SK-N-MC (cell line): ENCODE data around the gene GOLGA7B.
A peak's percentile ranks its signal among the peaks of the same experiment; 100 is the strongest.

ENCODE experiments used
- DNase-seq: peaks from one replicate; pipeline ENCODE4 v3.0.0-alpha.2; 2011; ENCODE audit warnings: low read depth, low spot score
- H3K27ac ChIP-seq: fragments of 200-600 bp; sonication (generic); 2 replicates; pipeline ENCODE4 v1.5.1; 2016; ENCODE audit warnings: mixed run types
- H3K36me3 ChIP-seq: fragments of 200-600 bp; sonication (generic); 2 replicates; pipeline ENCODE4 v1.6.1; 2017; ENCODE audit warnings: antibody characterized with exemption, low read length, mixed read lengths; ENCODE audit not compliant: insufficient read depth
- H3K4me3 ChIP-seq: fragments of 200-600 bp; sonication (generic); 2 replicates; pipeline ENCODE4 v1.5.1; 2016
- H3K9ac ChIP-seq: fragments of 200-600 bp; sonication (generic); 2 replicates; pipeline ENCODE4 v1.8.0; 2017; ENCODE audit warnings: mixed run types, mixed read lengths; ENCODE audit not compliant: insufficient read length
- H3K9me3 ChIP-seq: fragments of 200-600 bp; sonication (generic); 2 replicates; pipeline ENCODE4 v1.6.1; 2017; ENCODE audit warnings: low read depth, mild to moderate bottlenecking, antibody characterized with exemption, low read length, moderate library complexity, mixed read lengths
- EZH2 ChIP-seq: fragments of 200-600 bp; sonication (generic); IDR thresholded peaks from one replicate; pipeline ENCODE4 v1.6.1; 2017; ENCODE audit warnings: antibody characterized with exemption
- FOXP2 ChIP-seq: optimal IDR thresholded peaks from 2 replicates; pipeline ENCODE3; 2011; ENCODE audit warnings: mild to moderate bottlenecking, moderate library complexity; ENCODE audit not compliant: insufficient read depth; ENCODE audit errors: extremely low read length, control extremely low read depth
- POLR2AphosphoS5 ChIP-seq: IDR thresholded peaks from 2 replicates; pipeline ENCODE4 v1.6.1; 2012; ENCODE audit warnings: mild to moderate bottlenecking, low read depth, low read length, borderline replicate concordance

GOLGA7B gene

DNA sequence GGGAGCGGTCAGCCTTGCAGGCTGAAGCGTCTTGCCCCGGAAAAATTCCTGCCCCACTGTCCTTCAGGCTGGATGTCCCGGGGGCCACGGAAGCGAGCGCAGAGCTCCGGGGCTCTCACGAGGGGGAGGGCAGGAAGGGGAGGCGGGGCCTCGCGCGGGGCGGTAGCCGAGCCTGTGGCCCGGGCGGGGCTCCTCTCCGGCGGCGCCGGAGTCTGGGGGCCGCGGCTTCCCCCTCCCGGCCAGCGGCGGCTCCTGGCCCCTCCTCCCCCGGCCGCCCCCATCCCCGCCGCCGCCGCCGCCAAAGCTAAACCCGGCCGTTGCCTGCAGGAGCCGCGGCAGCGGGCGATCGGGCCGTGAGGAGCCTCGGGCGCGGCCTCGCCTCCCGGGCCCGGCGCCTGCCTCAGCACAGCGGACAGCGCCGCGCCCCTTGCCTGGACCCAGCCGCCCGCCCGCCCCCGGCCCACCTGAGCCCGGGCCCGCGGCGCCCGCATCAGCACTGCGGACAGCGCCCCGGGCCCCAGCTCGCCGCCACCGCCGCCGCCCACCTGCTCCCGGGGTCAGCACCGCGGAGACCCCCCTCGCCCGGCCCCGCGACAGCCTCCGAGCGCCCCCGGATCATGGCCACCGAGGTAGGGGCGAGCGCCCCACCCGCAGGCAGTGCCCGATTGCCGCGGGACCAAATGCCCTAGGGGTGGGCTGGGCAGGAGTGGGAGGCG, at the start of gene GOLGA7B:
Gene GOLGA7B (plus strand): TSS at position 157 of the 716 bp plus-strand sequence. CDS start 461 bp downstream, at position 618.
- TF ChIP-seq FOXP2 (no peak), EZH2 (no peak), POLR2AphosphoS5 (no peak)
- no peaks in the 10 kb centered on the region for H3K36me3 ChIP-seq
- DNase-seq, result no peak
- peak within 1 kb of the TSS; percentile 55; the same call in 1 of the 2 replicates for H3K4me3 ChIP-seq
- no peak within 1 kb of the TSS for H3K27ac ChIP-seq
- H3K9me3 ChIP-seq, result no peaks in the 10 kb centered on the region
- no peak within 1 kb of the TSS for H3K9ac ChIP-seq

DNA sequence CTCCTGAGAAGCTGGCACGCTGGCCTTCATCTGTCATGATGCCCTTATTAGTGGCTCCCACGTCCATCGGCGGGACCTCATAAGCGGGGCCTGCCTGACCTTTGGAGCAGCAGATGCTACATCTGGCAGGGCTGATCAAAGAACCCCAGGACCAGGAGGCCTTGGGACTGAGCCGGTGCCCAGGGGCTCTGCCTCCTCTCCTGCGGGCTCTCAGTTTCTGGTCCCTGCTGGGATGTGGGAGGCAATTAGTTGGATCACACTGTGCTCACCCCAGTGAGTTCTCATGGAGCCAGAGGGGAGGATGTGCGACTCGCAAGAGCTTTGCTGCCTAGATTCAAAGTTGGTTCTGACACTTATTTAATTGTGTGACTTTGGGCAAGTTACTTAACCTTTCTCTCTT, 49.2 kb upstream of the GOLGA7B start:
- H3K9me3 ChIP-seq, result no peaks in the 10 kb centered on the region
- no peaks in the 10 kb centered on the region for H3K36me3 ChIP-seq
- no peak overlapping the region for H3K27ac ChIP-seq
- no peak for TF ChIP-seq FOXP2
- TF ChIP-seq POLR2AphosphoS5, result no peak
- no peak for TF ChIP-seq EZH2
- H3K9ac ChIP-seq, result no peak overlapping the region
- DNase-seq, result no peak
- H3K4me3 ChIP-seq, result no peak overlapping the region

DNA sequence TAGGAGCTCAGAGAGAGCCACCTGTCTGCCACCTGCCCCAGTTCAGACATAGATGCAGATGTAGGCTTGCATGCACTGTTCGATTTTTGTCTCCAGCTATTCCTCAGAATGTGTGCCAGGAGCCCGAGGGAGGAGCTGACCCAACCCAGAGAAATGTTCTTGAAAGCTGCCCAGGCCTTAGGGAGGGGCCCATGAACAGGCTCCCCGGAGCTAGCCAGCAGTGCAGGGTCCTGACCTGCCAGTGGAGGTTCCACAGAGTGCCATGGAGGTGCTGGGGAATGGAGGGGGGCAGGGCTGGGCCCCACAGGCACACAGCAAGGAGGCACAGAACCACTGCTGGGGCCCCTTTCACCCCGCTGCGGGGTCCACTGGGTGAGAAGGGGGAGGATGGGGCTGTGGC, 48.2 kb upstream of the GOLGA7B start:
- no peaks in the 10 kb centered on the region for H3K9me3 ChIP-seq
- no peak overlapping the region for H3K27ac ChIP-seq

DNA sequence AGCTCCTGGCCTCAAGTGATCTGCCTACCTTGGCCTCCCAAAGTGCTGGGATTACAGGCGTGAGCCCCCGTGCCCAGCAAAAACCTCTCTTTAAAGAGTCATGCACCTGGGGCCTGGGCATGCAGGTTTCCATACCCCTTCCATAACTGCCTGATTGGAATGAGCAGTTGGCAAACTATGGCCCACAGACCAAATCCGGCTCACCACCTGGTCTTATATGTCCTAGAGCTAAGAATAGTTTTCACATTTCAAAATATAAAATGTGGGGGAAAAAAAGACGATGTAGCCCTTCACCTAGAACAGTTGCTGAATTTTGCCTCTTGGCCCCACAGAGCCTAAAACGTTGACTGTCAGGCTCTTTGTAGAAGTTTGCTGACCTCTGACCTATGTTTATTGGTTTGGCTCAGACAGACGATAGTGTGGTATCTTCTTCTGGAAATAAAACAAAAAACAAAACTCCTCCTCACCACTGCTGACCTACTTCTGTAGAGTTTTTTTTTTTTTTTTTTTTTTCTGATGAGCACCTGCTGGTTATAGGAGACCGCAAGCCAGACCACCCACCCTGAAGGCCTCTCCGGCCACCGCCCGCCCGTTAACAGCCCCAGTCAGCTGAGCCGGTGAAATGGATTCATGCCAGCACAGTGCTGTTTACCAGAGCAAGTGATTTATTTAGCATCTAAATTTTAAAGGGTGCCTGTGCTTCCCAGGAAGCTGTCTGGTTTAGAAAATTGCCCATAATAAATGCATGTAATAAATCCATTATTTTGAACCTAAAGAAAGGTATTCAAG, 44.4 kb upstream of the GOLGA7B start:
- no peak overlapping the region for H3K27ac ChIP-seq
- no peaks in the 10 kb centered on the region for H3K36me3 ChIP-seq
- H3K9me3 ChIP-seq, result no peaks in the 10 kb centered on the region
- no peak overlapping the region for H3K4me3 ChIP-seq
- TF ChIP-seq EZH2 (no peak), POLR2AphosphoS5 (no peak), FOXP2 (no peak)
- no peak for DNase-seq
- no peak overlapping the region for H3K9ac ChIP-seq

More for the DNA sequence above, 48.2 kb upstream of the GOLGA7B start:
- H3K9ac ChIP-seq, result no peak overlapping the region
- DNase-seq, result no peak
- no peaks in the 10 kb centered on the region for H3K36me3 ChIP-seq
- H3K4me3 ChIP-seq, result no peak overlapping the region
- TF ChIP-seq EZH2, result no peak
- TF ChIP-seq POLR2AphosphoS5, result no peak
- TF ChIP-seq FOXP2, result no peak

DNA sequence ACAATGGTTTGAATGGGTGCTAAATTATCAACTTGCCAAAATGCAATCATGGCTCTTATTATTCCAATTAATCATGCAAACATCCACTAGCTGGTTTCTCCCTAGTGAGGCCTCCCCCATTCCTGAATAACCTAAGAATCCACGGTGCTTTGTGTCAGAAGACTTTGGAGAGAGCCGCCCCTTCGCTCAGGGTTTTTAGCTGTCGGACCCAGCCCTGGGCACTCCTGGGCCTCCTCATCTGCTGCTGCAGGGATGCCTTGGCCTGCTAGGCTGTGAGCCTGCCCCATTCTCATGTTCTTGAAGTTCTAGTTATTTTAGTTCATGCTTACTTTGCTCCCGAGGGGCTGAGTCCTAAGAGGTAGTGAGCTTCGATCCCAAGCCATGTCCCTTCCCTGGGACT, 43.7 kb upstream of the GOLGA7B start:
- no peak overlapping the region for H3K27ac ChIP-seq
- DNase-seq, result no peak
- no peaks in the 10 kb centered on the region for H3K36me3 ChIP-seq
- no peak overlapping the region for H3K4me3 ChIP-seq
- H3K9me3 ChIP-seq, result no peaks in the 10 kb centered on the region
- TF ChIP-seq EZH2 (no peak), FOXP2 (no peak), POLR2AphosphoS5 (no peak)
- H3K9ac ChIP-seq, result no peak overlapping the region

DNA sequence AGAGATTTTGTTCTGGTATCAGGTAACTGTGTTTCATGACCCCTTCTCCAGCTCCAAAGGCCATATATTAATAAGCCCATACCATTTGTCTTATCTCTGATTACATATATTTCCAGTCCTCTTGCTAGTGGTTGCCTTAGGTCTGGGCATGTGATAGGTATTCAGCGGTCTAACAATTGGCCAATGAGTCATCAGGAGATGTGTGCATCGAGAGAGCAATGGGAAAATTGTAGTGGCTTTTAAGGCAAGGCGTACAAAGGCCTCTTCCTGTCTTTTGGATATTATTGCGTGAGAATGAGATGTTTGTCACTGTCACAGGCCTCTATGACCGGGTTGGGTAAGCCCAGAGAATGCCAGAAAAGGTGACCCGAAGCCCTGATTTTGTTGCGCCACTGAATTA, 39.2 kb upstream of the GOLGA7B start:
- H3K27ac ChIP-seq, result no peak overlapping the region

DNA sequence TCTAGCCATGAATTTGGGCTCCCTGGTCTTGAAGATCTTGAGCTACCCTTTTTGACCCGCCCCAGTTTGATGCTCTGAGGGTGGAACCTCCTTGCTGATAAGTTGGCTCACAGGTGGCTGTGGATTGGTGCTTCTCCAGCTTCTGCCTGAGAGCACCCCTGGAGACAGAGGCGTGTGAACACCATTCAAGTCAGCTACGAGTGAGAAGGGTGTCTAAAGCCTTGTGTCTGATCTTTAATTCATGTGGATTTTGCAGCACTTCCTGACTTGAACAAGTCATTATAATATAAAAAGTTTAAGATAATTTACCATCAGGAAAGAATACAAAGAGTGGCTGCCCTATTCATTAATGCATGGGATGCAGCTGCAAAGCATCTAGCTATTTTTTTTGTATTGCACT, 37.7 kb upstream of the GOLGA7B start:
- Histone ChIP-seq H3K9ac (no peak overlapping the region), H3K36me3 (no peaks in the 10 kb centered on the region), H3K9me3 (no peaks in the 10 kb centered on the region), H3K4me3 (no peak overlapping the region), H3K27ac (no peak overlapping the region)
- TF ChIP-seq POLR2AphosphoS5 (no peak), FOXP2 (no peak), EZH2 (no peak)
- no peak for DNase-seq

More for the DNA sequence above, 39.2 kb upstream of the GOLGA7B start:
- Histone ChIP-seq H3K4me3 (no peak overlapping the region), H3K9me3 (no peaks in the 10 kb centered on the region), H3K9ac (no peak overlapping the region), H3K36me3 (no peaks in the 10 kb centered on the region)
- no peak for TF ChIP-seq FOXP2
- no peak for TF ChIP-seq POLR2AphosphoS5
- TF ChIP-seq EZH2, result no peak
- DNase-seq, result no peak

DNA sequence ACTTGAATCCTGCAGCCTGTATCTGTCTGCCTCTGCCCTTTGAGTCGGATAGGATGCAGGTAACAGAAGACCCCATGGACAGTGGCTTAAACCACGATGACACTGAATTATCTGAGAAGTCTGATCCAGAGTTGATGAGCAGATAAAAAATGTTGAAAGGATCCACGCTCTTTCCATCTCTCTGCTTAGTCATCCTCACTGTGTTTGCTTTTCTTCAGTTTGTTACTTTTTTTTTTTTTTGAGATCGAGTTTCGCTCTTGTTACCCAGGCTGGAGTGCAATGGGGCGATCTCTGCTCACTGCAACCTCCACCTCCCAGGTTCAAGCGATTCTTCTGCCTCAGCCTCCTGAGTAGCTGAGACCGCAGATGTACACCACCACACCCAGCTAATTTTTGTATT, 36.9 kb upstream of the GOLGA7B start:
- H3K27ac ChIP-seq, result no peak overlapping the region
- H3K9me3 ChIP-seq, result no peaks in the 10 kb centered on the region
- no peak for TF ChIP-seq POLR2AphosphoS5
- TF ChIP-seq FOXP2, result no peak
- no peak for TF ChIP-seq EZH2
- H3K4me3 ChIP-seq, result no peak overlapping the region
- no peaks in the 10 kb centered on the region for H3K36me3 ChIP-seq
- H3K9ac ChIP-seq, result no peak overlapping the region
- DNase-seq, result no peak
